H1 (cell line): Measurements from ENCODE around the gene FGF2. TPM values are rescaled to one million over a fixed set of nuclear protein-coding genes. Genes with fewer than 3 reads are reported as not detected.

ENCODE experiments used
- CTCF ChIA-PET: fragments of 300-600 bp; sonication (Branson Sonifier 250); formaldehyde crosslinking; loops from one replicate; lab custom pipeline; 2021; ENCODE audit not compliant: partially characterized antibody; lab: Charles Lee
- POLR2A ChIA-PET: fragments of 300-600 bp; sonication (Branson Sonifier 250); formaldehyde crosslinking; loops from one replicate; lab custom pipeline; 2021; ENCODE audit warnings: inconsistent platforms; ENCODE audit not compliant: partially characterized antibody; lab: Charles Lee
- DNase-seq, 2 experiments: peaks; one replicate each; pipeline versions ENCODE4 v3.0.0 to v3.0.0-alpha.2; 2010 to 2022; ENCODE audit warnings: low spot score in 2 of 2, low read depth in 1 of 2, mixed read lengths in 1 of 2
- FAIRE-seq: peaks from 2 replicates; lab custom pipeline; 2011; peaks lifted over from hg19 to GRCh38; lab: Jason Lieb, UNC
- H2AFZ ChIP-seq: 2 replicates; pipeline ENCODE4 v1.8.1; 2012; ENCODE audit warnings: low read length, inconsistent platforms
- H2AK5ac ChIP-seq: 2 replicates; pipeline ENCODE4 v1.6.1; 2013; ENCODE audit warnings: low read depth, low read length
- H2BK120ac ChIP-seq: replicated peaks from 2 replicates; pipeline ENCODE3; 2013; ENCODE audit warnings: low read depth, low read length, inconsistent platforms
- H2BK12ac ChIP-seq: 2 replicates; pipeline ENCODE4 v1.6.1; 2013; ENCODE audit warnings: low read depth, low read length
- H2BK15ac ChIP-seq: 2 replicates; pipeline ENCODE4 v1.6.1; 2013; ENCODE audit warnings: low read length
- H2BK20ac ChIP-seq: 2 replicates; pipeline ENCODE4 v1.6.1; 2013; ENCODE audit warnings: low read length
- H2BK5ac ChIP-seq: 2 replicates; pipeline ENCODE4 v1.6.1; 2013; ENCODE audit warnings: low read depth, low read length
- H3K14ac ChIP-seq: 2 replicates; pipeline ENCODE4 v1.6.1; 2013; ENCODE audit warnings: inconsistent platforms; ENCODE audit not compliant: insufficient read length
- H3K18ac ChIP-seq: 2 replicates; pipeline ENCODE4 v1.6.1; 2013; ENCODE audit warnings: low read length; ENCODE audit errors: extremely low read depth
- H3K23ac ChIP-seq: 2 replicates; pipeline ENCODE4 v1.6.1; 2013; ENCODE audit warnings: inconsistent platforms; ENCODE audit not compliant: insufficient read length
- H3K23me2 ChIP-seq: 2 replicates; pipeline ENCODE4 v1.6.1; 2013; ENCODE audit warnings: low read depth, low read length
- H3K27ac ChIP-seq: 2 replicates; pipeline ENCODE4 v1.6.1; 2011; ENCODE audit warnings: low read depth, low read length, inconsistent platforms
- H3K27me3 ChIP-seq, 4 experiments: replicated peaks in 1 of 4; 1 replicate in 1 of 4; 2 replicates in 3 of 4; pipeline versions ENCODE4 v1.6.1 to v1.8.1; 2011 to 2013; ENCODE audit warnings: low read length in 3 of 4, mild to moderate bottlenecking in 3 of 4, inconsistent platforms in 2 of 4, mixed read lengths in 2 of 4, moderate library complexity in 1 of 4; ENCODE audit not compliant: control insufficient read depth in 3 of 4, insufficient read depth in 3 of 4; ENCODE audit errors: extremely low read depth in 1 of 4
- H3K36me3 ChIP-seq, 4 experiments: 2 replicates each; pipeline versions ENCODE4 v1.6.1 to v1.8.1; 2011 to 2013; ENCODE audit warnings: mild to moderate bottlenecking in 4 of 4, low read length in 3 of 4, moderate library complexity in 2 of 4, control low read depth in 1 of 4, inconsistent platforms in 1 of 4; ENCODE audit not compliant: insufficient read depth in 4 of 4, control insufficient read depth in 2 of 4
- H3K4ac ChIP-seq: replicated peaks from 2 replicates; pipeline ENCODE3; 2013; ENCODE audit warnings: low read length, low read depth, mixed read lengths, inconsistent platforms; ENCODE audit not compliant: insufficient read length
- H3K4me1 ChIP-seq, 4 experiments: replicated peaks in 1 of 4; 1 replicate in 1 of 4; 2 replicates in 3 of 4; pipeline versions ENCODE4 v1.6.1 to v1.8.1; 2011 to 2013; ENCODE audit warnings: low read length in 3 of 4, inconsistent platforms in 2 of 4, mixed read lengths in 1 of 4; ENCODE audit not compliant: insufficient read depth in 4 of 4, control insufficient read depth in 3 of 4
- H3K4me2 ChIP-seq, 2 experiments: 2 replicates each; pipeline versions ENCODE4 v1.6.1 to v1.8.1; 2011 to 2013; ENCODE audit warnings: low read depth in 2 of 2, low read length in 2 of 2, control low read depth in 1 of 2, inconsistent platforms in 1 of 2, mild to moderate bottlenecking in 1 of 2; ENCODE audit not compliant: insufficient read depth in 1 of 2
- H3K4me3 ChIP-seq, 4 experiments: fragments of 200-600, 300-600 bp in 1 of 4; sonication (generic), shearing (Covaris generic), sonication (Bioruptor Twin) in 1 of 4; 2 replicates each; pipeline versions ENCODE4 v1.5.1 to v1.8.1; 2011 to 2016; ENCODE audit warnings: low read length in 4 of 4, low read depth in 3 of 4, control low read depth in 2 of 4, inconsistent platforms in 2 of 4, mild to moderate bottlenecking in 2 of 4, mixed read lengths in 1 of 4, moderate library complexity in 1 of 4; ENCODE audit not compliant: insufficient read depth in 2 of 4; ENCODE audit errors: extremely low read depth in 1 of 4
- H3K56ac ChIP-seq: replicated peaks from 2 replicates; pipeline ENCODE3; 2013; ENCODE audit warnings: low read depth, mild to moderate bottlenecking, mixed read lengths, low read length, inconsistent platforms; ENCODE audit not compliant: insufficient read length
- H3K79me1 ChIP-seq: 2 replicates; pipeline ENCODE4 v1.6.1; 2013; ENCODE audit warnings: low read depth, low read length, control low read depth
- H3K79me2 ChIP-seq, 2 experiments: 2 replicates each; pipeline versions ENCODE4 v1.6.1 to v1.8.1; 2012 to 2013; ENCODE audit warnings: low read length in 2 of 2, mild to moderate bottlenecking in 2 of 2, inconsistent platforms in 1 of 2; ENCODE audit not compliant: insufficient read depth in 2 of 2, control insufficient read depth in 1 of 2
- H3K9ac ChIP-seq, 4 experiments: replicated peaks in 1 of 4; 1 replicate in 1 of 4; 2 replicates in 3 of 4; pipeline versions ENCODE4 v1.6.1 to v1.8.1; 2011 to 2013; ENCODE audit warnings: low read depth in 3 of 4, low read length in 3 of 4, control low read depth in 2 of 4, mild to moderate bottlenecking in 2 of 4, moderate library complexity in 2 of 4, inconsistent platforms in 1 of 4; ENCODE audit errors: extremely low read depth in 1 of 4
- H3K9me3 ChIP-seq, 2 experiments: 2 replicates each; pipeline versions ENCODE4 v1.6.1 to v1.8.1; 2012 to 2013; ENCODE audit warnings: mild to moderate bottlenecking in 2 of 2, moderate library complexity in 2 of 2, control low read depth in 1 of 2, inconsistent platforms in 1 of 2, low read depth in 1 of 2, low read length in 1 of 2, mixed read lengths in 1 of 2; ENCODE audit not compliant: insufficient read depth in 2 of 2
- H4K20me1 ChIP-seq, 2 experiments: replicated peaks in 1 of 2; 2 replicates each; pipeline versions ENCODE3 to v1.8.1; 2011 to 2013; ENCODE audit warnings: inconsistent platforms in 2 of 2, low read length in 2 of 2, mild to moderate bottlenecking in 1 of 2; ENCODE audit not compliant: insufficient read depth in 2 of 2, control insufficient read depth in 1 of 2
- H4K5ac ChIP-seq: 2 replicates; pipeline ENCODE4 v1.6.1; 2013; ENCODE audit warnings: low read length, low read depth, mixed read lengths, inconsistent platforms; ENCODE audit not compliant: insufficient read length
- H4K8ac ChIP-seq: 2 replicates; pipeline ENCODE4 v1.8.0; 2013; ENCODE audit warnings: mild to moderate bottlenecking, moderate library complexity, low read length, inconsistent platforms; ENCODE audit not compliant: insufficient read depth; ENCODE audit errors: extremely low read depth
- H4K91ac ChIP-seq: replicated peaks from 2 replicates; pipeline ENCODE3; 2013; ENCODE audit warnings: low read length, mixed read lengths, inconsistent platforms; ENCODE audit not compliant: insufficient read length
- BACH1 ChIP-seq: IDR thresholded peaks from 2 replicates; pipeline ENCODE4 v1.6.1; 2012; ENCODE audit warnings: low read length, improper control_type of control experiment
- CBX5 ChIP-seq: fragments of 300-800, 300-1000 bp; sonication (generic); IDR thresholded peaks from 2 replicates; pipeline ENCODE4 v1.7.1; 2016; ENCODE audit warnings: antibody characterized with exemption, low read length, low read depth
- GTF2F1 ChIP-seq: IDR thresholded peaks from 2 replicates; pipeline ENCODE4 v1.6.1; 2012; ENCODE audit warnings: low read depth, low read length, improper control_type of control experiment, borderline replicate concordance
- MAFK ChIP-seq: IDR thresholded peaks from 2 replicates; pipeline ENCODE4 v1.6.1; 2012; ENCODE audit warnings: low read depth, mild to moderate bottlenecking, improper control_type of control experiment, low read length
- PHF8 ChIP-seq: fragments of 200-600 bp; sonication (generic); conservative IDR thresholded peaks from 2 replicates; pipeline ENCODE4 v1.7.1; 2012; ENCODE audit warnings: low read depth, mild to moderate bottlenecking, inconsistent platforms, low read length, moderate library complexity
- POLR2AphosphoS5 ChIP-seq: IDR thresholded peaks from 2 replicates; pipeline ENCODE4 v1.6.1; 2011; ENCODE audit warnings: low read depth, low read length
- RXRA ChIP-seq: IDR thresholded peaks from 2 replicates; pipeline ENCODE4 v1.6.1; 2011; ENCODE audit warnings: low read depth, mild to moderate bottlenecking, low read length, moderate library complexity; ENCODE audit not compliant: insufficient read depth
- SRF ChIP-seq: IDR thresholded peaks from 2 replicates; pipeline ENCODE4 v1.6.1; 2011; ENCODE audit warnings: mild to moderate bottlenecking, low read depth, low read length, moderate library complexity
- SUZ12 ChIP-seq: fragments of 200-600 bp; sonication (generic); IDR thresholded peaks from 2 replicates; pipeline ENCODE4 v1.6.1; 2012; ENCODE audit warnings: mild to moderate bottlenecking, inconsistent platforms, low read length, moderate library complexity, mixed read lengths
- WGBS, 2 experiments: shearing (Covaris generic) in 1 of 2; methylation state at CpG; one replicate each; pipeline versions ENCODE4 v1.1.6 to v1.1.7; 2013 to 2015; ENCODE audit warnings: low lambda C conversion rate in 2 of 2, mixed read lengths in 2 of 2, inconsistent platforms in 1 of 2, low coverage in 1 of 2, missing lambda C conversion rate in 1 of 2; ENCODE audit not compliant: insufficient replicate concordance in 2 of 2, insufficient coverage in 1 of 2, insufficient read length in 1 of 2; ENCODE audit errors: extremely low coverage in 1 of 2, missing lambda C conversion rate in 1 of 2; 5-methylcytosine and 5-hydroxymethylcytosine counted together
- polyA plus RNA-seq, 7 experiments: library from polyadenylated mRNA; depleted of rRNA in 3 of 7; stranded (reverse) in 5 of 7; unstranded in 2 of 7; fragments of >200 nt in 5 of 7; fragments of 200-250 nt in 2 of 7; gene quantifications; 1 replicate in 5 of 7; 2 replicates in 1 of 7; 4 replicates in 1 of 7; pipeline versions ENCODE4 v1.2.1 to v1.2.3, GENCODE V29; 2011 to 2013; ENCODE audit warnings: missing spikeins in 2 of 7, mixed read lengths in 2 of 7
- total RNA-seq: library from RNA; stranded (reverse); fragmentation: NEBNext Ultra II Directional; extraction: Animal tissue kit (Norgen Biotek cat#: 25700); gene quantifications from 2 replicates; pipeline ENCODE4 v1.2.1, GENCODE V29; 2021
- TF ChIP-seq, protein P1 (sequence below): IDR thresholded peaks from 2 replicates; pipeline ENCODE4 v1.6.1; 2012; ENCODE audit warnings: inconsistent platforms

Gene FGF2
- total and polyA plus RNA-seq, 2 of the 8 experiments (the other 6 are each of a cell fraction or from before 2014, with no cell fraction given) = 23.4 to 145 TPM

DNA sequence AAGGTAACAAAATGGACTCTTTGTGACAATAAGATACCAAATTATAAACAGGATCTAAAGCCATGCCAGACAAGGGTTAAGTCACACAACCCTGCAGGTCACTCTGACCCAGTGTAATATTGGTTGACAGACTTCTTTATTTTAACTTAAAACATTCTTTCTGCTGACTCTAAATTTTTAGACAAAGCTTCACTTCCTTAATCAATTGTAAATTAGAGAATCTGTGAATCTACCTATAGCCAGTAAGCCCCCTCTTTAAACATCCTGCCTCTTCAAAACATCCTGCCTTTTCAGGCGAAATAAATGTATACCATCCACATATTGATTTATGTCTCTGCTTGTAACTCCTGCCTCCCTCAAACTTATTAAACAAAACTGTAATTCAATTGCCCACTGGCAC, 81.6 kb downstream of the FGF2 start:
- TF ChIP-seq SRF (no peak), PHF8 (no peak), BACH1 (no peak), GTF2F1 (no peak), SUZ12 (no peak), MAFK (no peak), POLR2AphosphoS5 (no peak), CBX5 (no peak), RXRA (no peak)
- TF ChIP-seq, protein P1, sequence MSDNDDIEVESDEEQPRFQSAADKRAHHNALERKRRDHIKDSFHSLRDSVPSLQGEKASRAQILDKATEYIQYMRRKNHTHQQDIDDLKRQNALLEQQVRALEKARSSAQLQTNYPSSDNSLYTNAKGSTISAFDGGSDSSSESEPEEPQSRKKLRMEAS = no peak
- no peaks in the 10 kb centered on the region for H3K79me1 ChIP-seq
- H2BK15ac ChIP-seq = no peak overlapping the region
- H3K23me2 ChIP-seq = no peaks in the 10 kb centered on the region
- H2BK120ac ChIP-seq = no peak overlapping the region
- no peak overlapping the region for H2BK20ac ChIP-seq
- no peak overlapping the region for H3K9ac ChIP-seq
- H3K36me3 ChIP-seq = peaks cover 0 to 8% (median 0%) of the 10 kb centered on the region in 4 experiments; a peak in 3 of 8 replicates
- H3K27ac ChIP-seq = no peak overlapping the region
- no peak overlapping the region for H3K4ac ChIP-seq
- FAIRE-seq = no peak
- no peak overlapping the region for H4K91ac ChIP-seq
- H3K4me3 ChIP-seq = no peak overlapping the region
- no peak for DNase-seq
- H2BK12ac ChIP-seq = no peak overlapping the region
- peaks cover 0 to 8% (median 4%) of the 10 kb centered on the region in 4 experiments; a peak in 3 of 7 replicates for H3K4me1 ChIP-seq
- no peaks in the 10 kb centered on the region for H4K20me1 ChIP-seq
- POLR2A ChIA-PET = no interaction called here
- H3K4me2 ChIP-seq = no peak overlapping the region
- no peak overlapping the region for H3K56ac ChIP-seq
- H3K18ac ChIP-seq = no peak overlapping the region
- H3K23ac ChIP-seq = no peak overlapping the region
- no peak overlapping the region for H2BK5ac ChIP-seq
- no peak overlapping the region for H2AK5ac ChIP-seq
- no peak overlapping the region for H2AFZ ChIP-seq
- no peaks in the 10 kb centered on the region for H3K27me3 ChIP-seq
- WGBS, 2 experiments = 91% methylated on average over 1 of the region's 1 CpG; no CpG with 5 or more reads in 1 of the 2 experiments
- H3K9me3 ChIP-seq = no peaks in the 10 kb centered on the region
- no peak overlapping the region for H4K5ac ChIP-seq
- no peak overlapping the region for H4K8ac ChIP-seq
- no peaks in the 10 kb centered on the region for H3K79me2 ChIP-seq
- CTCF ChIA-PET = no interaction called here
- no peak overlapping the region for H3K14ac ChIP-seq
